Transverse colon (tissue), 3 donors: ENCODE measurements around the gene ACSS1.

Source experiments
- CTCF ChIP-seq, 5 experiments: fragments of 200-600 bp in 3 of 5; fragments of 450-650 bp in 2 of 5; sonication (generic) in 3 of 5; IDR thresholded peaks; 1 replicate in 2 of 5; 2 replicates in 3 of 5; pipeline ENCODE4 v1.5.1; 2016 to 2017; ENCODE audit warnings: antibody characterized with exemption in 5 of 5, inconsistent platforms in 3 of 5, mild to moderate bottlenecking in 2 of 5, moderate library complexity in 1 of 5
- POLR2A ChIP-seq: fragments of 450-650 bp; IDR thresholded peaks from one replicate; pipeline ENCODE4 v1.6.1; 2016; ENCODE audit warnings: antibody characterized with exemption, mild to moderate bottlenecking, moderate library complexity

- no peak for TF ChIP-seq CTCF (IDR thresholded peaks at IDR 0.05)
- no peak for TF ChIP-seq POLR2A
Observed at GRCh38 chr20:25018841-25019240, 39.1 kb downstream of the ACSS1 start.
